HG03378 (cell line): ENCODE results near the gene ERBIN.
"Not testable (repeated sequence)": the region's sequence is repeated elsewhere in the genome, so short reads cannot be mapped to it uniquely, and the experiment has no call there.

ENCODE experiments used
- ATAC-seq: cut with Tn5 transposase; IDR thresholded peaks from one replicate; pipeline ENCODE4 v1.9.1; 2021; ENCODE audit warnings: mild to moderate bottlenecking, moderate library complexity; ENCODE audit not compliant: unreplicated experiment

ERBIN gene

GRCh38 chr5:65915661-65916060 is 10.7 kb upstream of the ERBIN start:
- ATAC-seq = not testable (repeated sequence)

GRCh38 chr5:65916066-65916465 is 10.3 kb upstream of the ERBIN start:
- ATAC-seq = no peak

- ATAC-seq = no peak
Observed at GRCh38 chr5:65916636-65917035, 9.7 kb upstream of the ERBIN start.

- no peak for ATAC-seq
Observed at GRCh38 chr5:65919773-65920172, 6.6 kb upstream of the ERBIN start.

- no peak for ATAC-seq
Observed at GRCh38 chr5:65923339-65923738, 3.0 kb upstream of the ERBIN start.

- no peak for ATAC-seq
Observed at GRCh38 chr5:65924366-65925043, 1.9 kb upstream of the ERBIN start.

- ATAC-seq = peak; percentile 64
Observed at GRCh38 chr5:65925044-65925600, 1.3 kb upstream of the ERBIN start.

GRCh38 chr5:65925601-65926275 is 637 bp upstream of the ERBIN start:
- ATAC-seq = peak; percentile 24

- no peak for ATAC-seq
Observed at GRCh38 chr5:65926893-65927292, 518 bp downstream of the ERBIN start.

- peak; percentile 44 for ATAC-seq
Observed at GRCh38 chr5:65927503-65928321, 1.3 kb downstream of the ERBIN start.

GRCh38 chr5:65928322-65928752 is 2.0 kb downstream of the ERBIN start:
- no peak for ATAC-seq

- ATAC-seq = no peak
Observed at GRCh38 chr5:65928860-65929259, 2.5 kb downstream of the ERBIN start.

GRCh38 chr5:65932676-65933075 is 6.3 kb downstream of the ERBIN start:
- no peak for ATAC-seq

- no peak for ATAC-seq
Observed at GRCh38 chr5:65933295-65933694, 6.9 kb downstream of the ERBIN start.

- no peak for ATAC-seq
Observed at GRCh38 chr5:65938256-65938655, 11.9 kb downstream of the ERBIN start.

GRCh38 chr5:65943771-65944170 is 17.4 kb downstream of the ERBIN start:
- ATAC-seq = no peak

- no peak for ATAC-seq
Observed at GRCh38 chr5:65946198-65946745, 19.9 kb downstream of the ERBIN start.

GRCh38 chr5:65948115-65948747 is 21.9 kb downstream of the ERBIN start:
- no peak for ATAC-seq

GRCh38 chr5:65951330-65951729 is 25.0 kb downstream of the ERBIN start:
- ATAC-seq = no peak

GRCh38 chr5:65952259-65952658 is 25.9 kb downstream of the ERBIN start:
- no peak for ATAC-seq

GRCh38 chr5:65954200-65954599 is 27.8 kb downstream of the ERBIN start:
- no peak for ATAC-seq
